ENCODE data around the gene LTBP1. TPM values are rescaled to one million over a fixed set of nuclear protein-coding genes. Genes with fewer than 3 reads are reported as not detected.

The LTBP1 gene
- total and polyA plus RNA-seq, 2 experiments from 2014 or later, result 15.7 to 49.8 TPM

DNA sequence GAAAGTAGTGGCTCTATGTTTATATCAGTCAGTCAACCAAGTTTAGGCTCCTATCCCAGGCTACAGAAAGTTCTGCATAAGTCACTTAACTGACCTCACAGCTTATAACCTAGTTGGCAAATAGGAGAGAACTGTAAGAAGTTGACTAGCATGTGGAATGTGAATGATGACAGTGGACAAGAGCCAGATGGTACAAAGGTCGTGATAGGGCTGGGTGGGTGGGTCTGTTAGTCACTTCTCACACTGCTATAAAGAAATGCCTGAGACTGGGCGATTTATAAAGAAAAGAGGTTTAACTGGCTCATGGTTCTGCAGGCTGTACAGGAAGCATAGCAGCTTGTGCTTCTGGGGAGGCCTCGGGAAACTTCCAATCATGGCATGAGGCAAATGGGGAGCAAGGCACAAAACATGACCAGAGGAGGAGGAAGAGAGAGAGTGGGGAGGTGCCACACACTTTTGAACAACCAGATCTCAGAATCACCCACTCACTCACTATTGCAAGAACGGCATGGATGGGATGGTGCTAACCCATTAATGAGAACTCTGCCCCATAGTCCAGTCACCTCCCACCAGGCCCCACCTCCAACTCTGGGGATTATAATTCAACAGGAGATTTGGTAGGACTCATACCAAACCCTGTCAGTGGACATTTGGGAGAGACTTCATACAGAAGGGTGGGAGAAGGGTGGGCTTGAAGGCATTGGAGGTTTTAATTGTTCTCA is 68.8 kb downstream of the LTBP1 start:
- H3K27ac ChIP-seq (ENCODE audit: low read depth), result no peak overlapping the region
- no peak overlapping the region for H3K4me3 Mint-ChIP-seq
- H3K4me1 ChIP-seq (ENCODE audit: insufficient read depth), result peaks cover 12% of the 10 kb centered on the region; the same call in 1 of the 2 replicates
- no peaks in the 10 kb centered on the region for H4K20me1 ChIP-seq (replicated peaks; ENCODE audit: insufficient read depth)
- no peaks in the 10 kb centered on the region for H3K79me2 ChIP-seq (replicated peaks; ENCODE audit: insufficient read depth)
- peaks cover 10% of the 10 kb centered on the region; the same call in 2 of the 3 replicates for H3K4me1 Mint-ChIP-seq
- no peak overlapping the region for H2AFZ ChIP-seq
- no peak overlapping the region for H3K4me3 ChIP-seq
- TF ChIP-seq, protein P1, sequence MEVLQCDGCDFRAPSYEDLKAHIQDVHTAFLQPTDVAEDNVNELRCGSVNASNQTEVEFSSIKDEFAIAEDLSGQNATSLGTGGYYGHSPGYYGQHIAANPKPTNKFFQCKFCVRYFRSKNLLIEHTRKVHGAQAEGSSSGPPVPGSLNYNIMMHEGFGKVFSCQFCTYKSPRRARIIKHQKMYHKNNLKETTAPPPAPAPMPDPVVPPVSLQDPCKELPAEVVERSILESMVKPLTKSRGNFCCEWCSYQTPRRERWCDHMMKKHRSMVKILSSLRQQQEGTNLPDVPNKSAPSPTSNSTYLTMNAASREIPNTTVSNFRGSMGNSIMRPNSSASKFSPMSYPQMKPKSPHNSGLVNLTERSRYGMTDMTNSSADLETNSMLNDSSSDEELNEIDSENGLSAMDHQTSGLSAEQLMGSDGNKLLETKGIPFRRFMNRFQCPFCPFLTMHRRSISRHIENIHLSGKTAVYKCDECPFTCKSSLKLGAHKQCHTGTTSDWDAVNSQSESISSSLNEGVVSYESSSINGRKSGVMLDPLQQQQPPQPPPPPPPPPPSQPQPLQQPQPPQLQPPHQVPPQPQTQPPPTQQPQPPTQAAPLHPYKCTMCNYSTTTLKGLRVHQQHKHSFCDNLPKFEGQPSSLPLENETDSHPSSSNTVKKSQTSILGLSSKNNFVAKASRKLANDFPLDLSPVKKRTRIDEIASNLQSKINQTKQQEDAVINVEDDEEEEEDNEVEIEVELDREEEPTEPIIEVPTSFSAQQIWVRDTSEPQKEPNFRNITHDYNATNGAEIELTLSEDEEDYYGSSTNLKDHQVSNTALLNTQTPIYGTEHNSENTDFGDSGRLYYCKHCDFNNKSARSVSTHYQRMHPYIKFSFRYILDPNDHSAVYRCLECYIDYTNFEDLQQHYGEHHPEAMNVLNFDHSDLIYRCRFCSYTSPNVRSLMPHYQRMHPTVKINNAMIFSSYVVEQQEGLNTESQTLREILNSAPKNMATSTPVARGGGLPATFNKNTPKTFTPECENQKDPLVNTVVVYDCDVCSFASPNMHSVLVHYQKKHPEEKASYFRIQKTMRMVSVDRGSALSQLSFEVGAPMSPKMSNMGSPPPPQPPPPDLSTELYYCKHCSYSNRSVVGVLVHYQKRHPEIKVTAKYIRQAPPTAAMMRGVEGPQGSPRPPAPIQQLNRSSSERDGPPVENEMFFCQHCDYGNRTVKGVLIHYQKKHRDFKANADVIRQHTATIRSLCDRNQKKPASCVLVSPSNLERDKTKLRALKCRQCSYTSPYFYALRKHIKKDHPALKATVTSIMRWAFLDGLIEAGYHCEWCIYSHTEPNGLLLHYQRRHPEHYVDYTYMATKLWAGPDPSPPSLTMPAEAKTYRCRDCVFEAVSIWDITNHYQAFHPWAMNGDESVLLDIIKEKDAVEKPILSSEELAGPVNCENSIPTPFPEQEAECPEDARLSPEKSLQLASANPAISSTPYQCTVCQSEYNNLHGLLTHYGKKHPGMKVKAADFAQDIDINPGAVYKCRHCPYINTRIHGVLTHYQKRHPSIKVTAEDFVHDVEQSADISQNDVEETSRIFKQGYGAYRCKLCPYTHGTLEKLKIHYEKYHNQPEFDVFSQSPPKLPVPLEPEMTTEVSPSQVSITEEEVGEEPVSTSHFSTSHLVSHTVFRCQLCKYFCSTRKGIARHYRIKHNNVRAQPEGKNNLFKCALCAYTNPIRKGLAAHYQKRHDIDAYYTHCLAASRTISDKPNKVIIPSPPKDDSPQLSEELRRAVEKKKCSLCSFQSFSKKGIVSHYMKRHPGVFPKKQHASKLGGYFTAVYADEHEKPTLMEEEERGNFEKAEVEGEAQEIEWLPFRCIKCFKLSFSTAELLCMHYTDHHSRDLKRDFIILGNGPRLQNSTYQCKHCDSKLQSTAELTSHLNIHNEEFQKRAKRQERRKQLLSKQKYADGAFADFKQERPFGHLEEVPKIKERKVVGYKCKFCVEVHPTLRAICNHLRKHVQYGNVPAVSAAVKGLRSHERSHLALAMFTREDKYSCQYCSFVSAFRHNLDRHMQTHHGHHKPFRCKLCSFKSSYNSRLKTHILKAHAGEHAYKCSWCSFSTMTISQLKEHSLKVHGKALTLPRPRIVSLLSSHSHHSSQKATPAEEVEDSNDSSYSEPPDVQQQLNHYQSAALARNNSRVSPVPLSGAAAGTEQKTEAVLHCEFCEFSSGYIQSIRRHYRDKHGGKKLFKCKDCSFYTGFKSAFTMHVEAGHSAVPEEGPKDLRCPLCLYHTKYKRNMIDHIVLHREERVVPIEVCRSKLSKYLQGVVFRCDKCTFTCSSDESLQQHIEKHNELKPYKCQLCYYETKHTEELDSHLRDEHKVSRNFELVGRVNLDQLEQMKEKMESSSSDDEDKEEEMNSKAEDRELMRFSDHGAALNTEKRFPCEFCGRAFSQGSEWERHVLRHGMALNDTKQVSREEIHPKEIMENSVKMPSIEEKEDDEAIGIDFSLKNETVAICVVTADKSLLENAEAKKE (CRISPR knock-in tag; IDR thresholded peaks at IDR 0.05), result no peak
- TF ChIP-seq JUNB (IDR thresholded peaks at IDR 0.05; ENCODE audit: unreplicated experiment) (no peak), EZH2phosphoT487 (IDR thresholded peaks at IDR 0.05; ENCODE audit: unreplicated experiment) (no peak), STAT1 (IDR thresholded peaks at IDR 0.05; ENCODE audit: unreplicated experiment) (no peak), ZNF114 (CRISPR knock-in tag; IDR thresholded peaks at IDR 0.05) (no peak)
- TF ChIP-seq, protein P2, sequence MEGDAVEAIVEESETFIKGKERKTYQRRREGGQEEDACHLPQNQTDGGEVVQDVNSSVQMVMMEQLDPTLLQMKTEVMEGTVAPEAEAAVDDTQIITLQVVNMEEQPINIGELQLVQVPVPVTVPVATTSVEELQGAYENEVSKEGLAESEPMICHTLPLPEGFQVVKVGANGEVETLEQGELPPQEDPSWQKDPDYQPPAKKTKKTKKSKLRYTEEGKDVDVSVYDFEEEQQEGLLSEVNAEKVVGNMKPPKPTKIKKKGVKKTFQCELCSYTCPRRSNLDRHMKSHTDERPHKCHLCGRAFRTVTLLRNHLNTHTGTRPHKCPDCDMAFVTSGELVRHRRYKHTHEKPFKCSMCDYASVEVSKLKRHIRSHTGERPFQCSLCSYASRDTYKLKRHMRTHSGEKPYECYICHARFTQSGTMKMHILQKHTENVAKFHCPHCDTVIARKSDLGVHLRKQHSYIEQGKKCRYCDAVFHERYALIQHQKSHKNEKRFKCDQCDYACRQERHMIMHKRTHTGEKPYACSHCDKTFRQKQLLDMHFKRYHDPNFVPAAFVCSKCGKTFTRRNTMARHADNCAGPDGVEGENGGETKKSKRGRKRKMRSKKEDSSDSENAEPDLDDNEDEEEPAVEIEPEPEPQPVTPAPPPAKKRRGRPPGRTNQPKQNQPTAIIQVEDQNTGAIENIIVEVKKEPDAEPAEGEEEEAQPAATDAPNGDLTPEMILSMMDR (conservative IDR thresholded peaks at IDR 0.05; ENCODE audit: low read depth in 2 of 2), result no peak
- TF ChIP-seq, protein P3, sequence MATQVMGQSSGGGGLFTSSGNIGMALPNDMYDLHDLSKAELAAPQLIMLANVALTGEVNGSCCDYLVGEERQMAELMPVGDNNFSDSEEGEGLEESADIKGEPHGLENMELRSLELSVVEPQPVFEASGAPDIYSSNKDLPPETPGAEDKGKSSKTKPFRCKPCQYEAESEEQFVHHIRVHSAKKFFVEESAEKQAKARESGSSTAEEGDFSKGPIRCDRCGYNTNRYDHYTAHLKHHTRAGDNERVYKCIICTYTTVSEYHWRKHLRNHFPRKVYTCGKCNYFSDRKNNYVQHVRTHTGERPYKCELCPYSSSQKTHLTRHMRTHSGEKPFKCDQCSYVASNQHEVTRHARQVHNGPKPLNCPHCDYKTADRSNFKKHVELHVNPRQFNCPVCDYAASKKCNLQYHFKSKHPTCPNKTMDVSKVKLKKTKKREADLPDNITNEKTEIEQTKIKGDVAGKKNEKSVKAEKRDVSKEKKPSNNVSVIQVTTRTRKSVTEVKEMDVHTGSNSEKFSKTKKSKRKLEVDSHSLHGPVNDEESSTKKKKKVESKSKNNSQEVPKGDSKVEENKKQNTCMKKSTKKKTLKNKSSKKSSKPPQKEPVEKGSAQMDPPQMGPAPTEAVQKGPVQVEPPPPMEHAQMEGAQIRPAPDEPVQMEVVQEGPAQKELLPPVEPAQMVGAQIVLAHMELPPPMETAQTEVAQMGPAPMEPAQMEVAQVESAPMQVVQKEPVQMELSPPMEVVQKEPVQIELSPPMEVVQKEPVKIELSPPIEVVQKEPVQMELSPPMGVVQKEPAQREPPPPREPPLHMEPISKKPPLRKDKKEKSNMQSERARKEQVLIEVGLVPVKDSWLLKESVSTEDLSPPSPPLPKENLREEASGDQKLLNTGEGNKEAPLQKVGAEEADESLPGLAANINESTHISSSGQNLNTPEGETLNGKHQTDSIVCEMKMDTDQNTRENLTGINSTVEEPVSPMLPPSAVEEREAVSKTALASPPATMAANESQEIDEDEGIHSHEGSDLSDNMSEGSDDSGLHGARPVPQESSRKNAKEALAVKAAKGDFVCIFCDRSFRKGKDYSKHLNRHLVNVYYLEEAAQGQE (IDR thresholded peaks at IDR 0.05; ENCODE audit: unreplicated experiment), result no peak
- no peaks in the 10 kb centered on the region for H3K27me3 ChIP-seq (ENCODE audit: insufficient read depth)
- H3K36me3 Mint-ChIP-seq (ENCODE audit: low read depth), result no peaks in the 10 kb centered on the region
- no peaks in the 10 kb centered on the region for H3F3A ChIP-seq (replicated peaks; ENCODE audit: low read depth)
- H3K9me3 Mint-ChIP-seq, result no peaks in the 10 kb centered on the region
- no peak overlapping the region for H3K4me2 ChIP-seq
- DNase-seq (ENCODE audit: low spot score), result no peak
- no peaks in the 10 kb centered on the region for H3K9me2 ChIP-seq (ENCODE audit: insufficient read depth)
- no peak overlapping the region; the same call in 1 of the 2 replicates for H3K27ac Mint-ChIP-seq
- no peak for ATAC-seq
- no peaks in the 10 kb centered on the region for H3K36me3 ChIP-seq (ENCODE audit: insufficient read depth)
- peaks cover 2% of the 10 kb centered on the region for H3K27me3 Mint-ChIP-seq (ENCODE audit: insufficient read depth, low read depth, poor library complexity)

All from GM23338 (cell line).